Right cardiac atrium (tissue), 5 donors: ENCODE data around the gene ACVR1C. TPM values are rescaled to one million over a fixed set of nuclear protein-coding genes. Genes with fewer than 3 reads are reported as not detected.

Experiments used
- ATAC-seq, 2 donors: fragments of 200-7000 bp; cut with Tn5 transposase; one replicate each; pipeline versions ENCODE4 v1.8.0 to v1.9.1; 2020; ENCODE audit warnings: moderate library complexity in 2 of 2, mild to moderate bottlenecking in 1 of 2
- DNase-seq, 3 donors: peaks; one replicate each; pipeline ENCODE4 v3.0.0-alpha.2; 2020
- H3K27ac ChIP-seq: one replicate; pipeline ENCODE4 v1.5.1; 2013; ENCODE audit warnings: mild to moderate bottlenecking, low read length, control low read depth, moderate library complexity
- H3K27me3 ChIP-seq: one replicate; pipeline ENCODE4 v1.6.1; 2013; ENCODE audit not compliant: control insufficient read depth, insufficient read depth
- H3K4me1 ChIP-seq: one replicate; pipeline ENCODE4 v1.6.1; 2013; ENCODE audit warnings: low read length; ENCODE audit not compliant: control insufficient read depth, insufficient read depth
- H3K4me3 ChIP-seq: one replicate; pipeline ENCODE4 v1.5.1; 2013; ENCODE audit warnings: low read length, control low read depth
- H3K9me3 ChIP-seq: one replicate; pipeline ENCODE4 v1.6.1; 2013; ENCODE audit warnings: low read length; ENCODE audit not compliant: control insufficient read depth
- WGBS: extraction: QIAGEN DNeasy Blood & Tissue Kit; methylation state at CpG from one replicate; pipeline ENCODE4 v1.1.7; 2013; 5-methylcytosine and 5-hydroxymethylcytosine counted together
- intact Hi-C, 4 donors: fragments of 100-400 bp; cut with DNase I; formaldehyde crosslinking; loops; one replicate each; pipeline versions ENCODE4 v1.11.0 to v1.14.0; 2022 to 2023
- polyA plus RNA-seq: library from polyadenylated mRNA; stranded (reverse); fragments of 200-250 nt; gene quantifications from one replicate; pipeline ENCODE4 v1.2.3, GENCODE V29; 2013
- total RNA-seq, 4 donors: library from RNA; stranded (reverse); fragmentation: NEBNext Ultra II Directional; extraction: Animal tissue kit (Norgen Biotek cat#: 25700); gene quantifications; one replicate each; pipeline ENCODE4 v1.2.1, GENCODE V29; 2021
- donor health status: healthy with polysubstance abuse.
- donor health status: DM: no; HTN: yes; CAD: no.
- donor health status: DM: no; HTN: no; CAD: no.
- donor health status: DM: no; HTN: yes; CAD: no; lungs with severe emphysema.
- donor health status: DM: yes; HTN: yes; CAD: no.

Gene ACVR1C
- total and polyA plus RNA-seq, 5 donors, result 0.36 to 2.9 (median 1.0) TPM

DNA sequence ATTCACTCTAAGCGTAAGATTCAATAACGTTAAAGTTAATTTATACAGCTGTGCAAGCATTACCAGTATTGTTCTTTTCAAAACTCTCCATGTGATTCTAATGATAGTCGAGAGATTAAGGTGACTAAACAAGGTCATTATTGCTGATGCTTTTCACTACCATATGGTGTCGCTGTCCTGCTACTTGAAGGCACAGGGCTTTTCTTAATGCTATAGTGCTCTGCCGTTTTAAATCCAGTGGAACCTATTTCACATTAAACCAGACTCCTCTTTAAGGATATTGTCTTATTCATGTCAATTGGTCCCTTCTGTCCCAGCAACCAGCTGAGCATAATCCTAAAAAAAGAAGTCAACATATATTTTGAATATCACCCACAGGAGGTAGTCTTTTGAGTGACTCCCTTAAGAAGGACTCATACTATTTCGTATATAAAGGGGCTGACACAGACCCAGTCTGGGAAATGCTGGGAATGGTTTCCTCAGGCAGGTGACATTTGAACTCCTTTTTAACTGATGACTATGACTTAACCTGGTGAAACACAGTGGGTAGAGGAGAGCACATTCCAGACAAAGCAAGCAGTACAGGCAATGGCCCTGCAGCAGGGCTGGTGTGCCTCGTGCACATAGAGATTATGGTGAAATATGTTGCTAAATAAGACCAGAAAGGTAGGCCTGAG lies 130.9 kb downstream of the ACVR1C start:
- ATAC-seq (peak; percentile 60 to 67), DNase-seq (no peak)
- Histone ChIP-seq H3K4me1 (no peaks in the 10 kb centered on the region), H3K4me3 (no peak overlapping the region), H3K9me3 (no peaks in the 10 kb centered on the region), H3K27ac (no peak overlapping the region), H3K27me3 (no peaks in the 10 kb centered on the region)
- intact Hi-C loops, result loop anchor here (5.0 to 10.0 kb wide), 4 partner anchors 97 to 515 kb away; no protein-coding TSS in a partner anchor
- WGBS, result 30% methylated on average over 7 of the region's 7 CpGs

DNA sequence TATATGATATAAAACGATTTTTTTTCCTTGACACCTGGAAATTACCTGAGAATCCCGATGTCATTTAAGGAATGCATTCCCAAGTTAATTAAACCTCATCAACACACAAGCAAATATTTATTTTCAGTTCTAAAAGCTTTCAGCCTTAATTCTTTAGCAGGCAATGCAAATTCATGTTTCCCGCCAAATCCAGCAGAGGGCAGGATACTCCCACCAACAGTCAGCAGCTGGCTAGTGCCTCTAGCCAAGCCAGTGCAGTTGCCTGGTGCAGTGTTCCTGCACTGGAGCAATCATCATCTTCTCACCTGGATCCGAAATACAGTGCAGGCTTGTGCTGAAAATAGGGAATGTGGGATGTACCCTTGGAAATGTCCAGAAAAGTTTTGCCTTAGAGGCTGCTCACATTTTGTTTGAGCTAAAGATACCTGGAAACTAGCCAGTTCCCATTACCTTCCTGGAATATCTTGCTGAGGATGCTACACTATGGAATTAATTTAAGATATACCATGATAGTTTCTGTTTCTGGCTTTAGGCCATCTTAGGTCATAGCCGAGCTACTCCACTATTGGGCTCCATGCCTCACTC lies 136.4 kb downstream of the ACVR1C start:
- H3K27ac ChIP-seq, result no peak overlapping the region
- H3K9me3 ChIP-seq, result no peaks in the 10 kb centered on the region
- no peaks in the 10 kb centered on the region for H3K27me3 ChIP-seq
- no peaks in the 10 kb centered on the region for H3K4me1 ChIP-seq
- peak; percentile 60 to 85 (median 67) for DNase-seq
- no peak overlapping the region for H3K4me3 ChIP-seq
- ATAC-seq, result peak; percentile 72 to 81
- intact Hi-C loops, result loop anchor here in 3 of 4 donors (5.0 to 10.0 kb wide), 3 partner anchors 103 to 513 kb away; partner anchors contain the start of gene ERMN (in 1 of the 3)
- WGBS, result 8% methylated on average over 5 of the region's 5 CpGs

DNA sequence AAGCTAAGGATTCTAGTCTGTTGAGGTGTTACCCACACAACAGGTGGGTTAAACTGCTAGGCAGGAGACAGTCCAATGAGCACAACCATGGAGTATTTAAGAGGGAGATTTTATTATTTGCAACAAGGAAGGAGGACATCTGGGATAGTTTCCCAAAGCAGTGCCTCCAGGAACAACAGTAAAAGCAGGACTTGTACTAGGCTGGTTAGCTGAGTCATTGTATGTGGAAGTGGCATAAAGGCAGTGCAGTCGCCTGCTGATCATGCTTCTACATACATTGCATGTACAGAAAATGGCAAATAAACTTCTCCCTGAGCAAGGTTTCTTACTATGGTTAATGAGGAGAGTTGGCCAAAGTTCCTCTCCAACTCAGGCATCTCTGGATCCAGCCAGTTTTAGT lies 138.7 kb downstream of the ACVR1C start:
- WGBS, result 74% methylated on average over 1 of the region's 1 CpG

DNA sequence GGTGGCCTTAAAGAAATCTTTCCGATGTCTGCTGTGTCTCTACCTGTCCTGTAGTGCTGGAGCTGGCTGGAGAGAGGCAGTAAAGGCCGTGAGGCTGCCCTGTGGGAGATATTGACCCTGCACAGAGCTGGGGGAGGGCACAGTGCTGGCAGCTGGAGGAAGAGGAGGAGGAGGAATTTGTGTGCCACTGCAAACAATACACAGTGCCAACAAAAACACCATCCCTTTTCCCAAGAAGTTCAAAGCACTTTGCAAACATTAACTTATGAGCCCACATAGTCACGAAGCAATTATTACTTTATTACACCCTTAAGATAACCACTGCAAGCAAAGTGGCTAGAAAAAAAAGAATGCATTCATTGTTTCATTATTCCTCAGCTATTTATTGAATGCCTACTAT lies 139.8 kb downstream of the ACVR1C start:
- ATAC-seq, result peak; percentile 85 to 89

More for the DNA sequence above, 138.7 kb downstream of the ACVR1C start:
- no peak for ATAC-seq
- H3K27ac ChIP-seq, result no peak overlapping the region
- no peaks in the 10 kb centered on the region for H3K4me1 ChIP-seq
- no peak for DNase-seq
- intact Hi-C loops, result loop anchor here (5.0 to 10.0 kb wide), 4 partner anchors 105 to 515 kb away; partner anchors contain the start of gene ERMN (in 1 of the 4)
- no peaks in the 10 kb centered on the region for H3K27me3 ChIP-seq
- H3K9me3 ChIP-seq, result no peaks in the 10 kb centered on the region
- no peak overlapping the region for H3K4me3 ChIP-seq

DNA sequence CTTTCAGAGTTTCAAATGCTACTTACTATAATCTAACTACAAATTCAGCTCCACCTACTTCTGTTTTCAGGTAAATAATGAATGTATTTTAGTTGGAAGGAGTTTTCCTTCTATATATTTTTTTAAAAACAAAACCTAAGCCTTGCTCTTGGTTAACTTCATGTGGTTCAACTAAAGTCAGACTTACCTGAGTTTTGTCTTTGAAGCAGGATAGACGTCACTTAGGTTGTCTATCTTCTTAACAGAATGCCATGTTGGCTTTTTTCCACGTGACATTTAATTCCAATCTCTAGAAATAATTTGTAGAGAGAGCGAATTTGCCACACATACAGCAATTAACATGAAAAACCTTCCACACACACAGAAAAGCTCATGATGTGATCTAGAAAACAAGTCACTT lies 140.9 kb downstream of the ACVR1C start:
- H3K9me3 ChIP-seq, result no peaks in the 10 kb centered on the region
- H3K4me3 ChIP-seq, result no peak overlapping the region
- intact Hi-C loops, result loop anchor here in 1 of 4 donors (10.0 kb wide), 1 partner anchor 153 kb away; no protein-coding TSS in a partner anchor
- no peak overlapping the region for H3K27ac ChIP-seq
- WGBS, result 84% methylated on average over 3 of the region's 3 CpGs
- H3K4me1 ChIP-seq, result no peaks in the 10 kb centered on the region
- DNase-seq (no peak), ATAC-seq (no peak)
- H3K27me3 ChIP-seq, result no peaks in the 10 kb centered on the region

More for the DNA sequence above, 139.8 kb downstream of the ACVR1C start:
- DNase-seq, result peak in 2 of 3 donors; percentile 14 to 53
- H3K9me3 ChIP-seq, result no peaks in the 10 kb centered on the region
- H3K27ac ChIP-seq, result no peak overlapping the region
- intact Hi-C loops, result loop anchor here in 1 of 4 donors (10.0 kb wide), 1 partner anchor 154 kb away; no protein-coding TSS in a partner anchor
- 44% methylated on average over 3 of the region's 3 CpGs for WGBS
- no peak overlapping the region for H3K4me3 ChIP-seq
- no peaks in the 10 kb centered on the region for H3K27me3 ChIP-seq
- no peaks in the 10 kb centered on the region for H3K4me1 ChIP-seq

DNA sequence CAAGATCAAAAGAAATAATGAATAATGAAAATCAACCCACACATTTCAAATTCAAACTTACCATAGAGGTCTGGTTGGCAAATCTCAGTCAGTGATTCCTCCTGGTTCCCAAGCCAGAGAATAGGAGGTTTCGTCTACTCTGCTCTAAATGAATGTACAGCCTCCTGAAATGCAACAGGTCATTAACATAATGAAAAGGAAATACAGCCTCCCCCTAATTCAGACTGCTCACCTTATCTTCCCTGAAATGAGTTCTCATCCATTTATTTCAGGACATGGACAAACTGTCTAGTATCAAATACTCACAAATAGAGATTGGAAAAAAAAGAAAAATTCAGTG lies 141.4 kb downstream of the ACVR1C start:
- WGBS, result 86% methylated on average over 1 of the region's 1 CpG
- Histone ChIP-seq H3K9me3 (no peaks in the 10 kb centered on the region), H3K4me1 (no peaks in the 10 kb centered on the region), H3K27me3 (no peaks in the 10 kb centered on the region), H3K4me3 (no peak overlapping the region), H3K27ac (no peak overlapping the region)
- intact Hi-C loops, result loop anchor here in 1 of 4 donors (10.0 kb wide), 1 partner anchor 152 kb away; no protein-coding TSS in a partner anchor
- DNase-seq (no peak), ATAC-seq (no peak)

DNA sequence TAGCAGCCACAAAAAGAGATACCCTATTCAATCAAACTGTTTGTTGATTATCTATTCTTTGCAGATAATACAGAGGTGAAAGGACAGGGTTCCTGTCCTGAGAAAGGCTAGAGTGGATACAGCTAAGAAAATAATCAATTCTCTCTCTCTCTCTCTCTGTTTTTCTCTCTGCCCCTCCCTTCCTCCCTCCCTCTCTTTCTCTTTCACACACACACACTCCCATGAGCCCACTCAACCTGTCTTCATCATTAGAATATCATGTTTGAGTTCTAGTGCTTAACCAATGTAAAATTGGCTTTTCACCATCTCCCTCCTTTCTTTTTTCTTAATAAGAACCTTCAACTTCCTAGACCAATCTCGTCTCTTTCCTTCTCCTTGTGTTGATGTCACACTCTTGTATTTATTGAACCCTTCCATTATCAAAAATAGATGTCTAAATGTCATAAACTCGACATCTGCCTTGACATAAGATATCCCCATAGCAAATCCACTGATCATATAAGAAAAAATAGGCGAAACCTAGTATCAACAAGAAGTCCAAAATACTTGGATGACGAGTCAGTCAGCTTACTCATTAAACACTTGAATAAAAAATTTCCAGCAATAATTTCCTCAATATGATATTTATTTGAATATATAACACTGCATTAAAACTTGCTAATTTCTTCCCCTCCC lies 141.9 kb downstream of the ACVR1C start:
- no peak for ATAC-seq
- Histone ChIP-seq H3K27me3 (no peaks in the 10 kb centered on the region), H3K4me3 (no peak overlapping the region), H3K27ac (no peak overlapping the region), H3K4me1 (no peaks in the 10 kb centered on the region), H3K9me3 (no peaks in the 10 kb centered on the region)
- DNase-seq, result no peak
- WGBS, result 82% methylated on average over 4 of the region's 4 CpGs
- intact Hi-C loops, result loop anchor here in 1 of 4 donors (10.0 kb wide), 1 partner anchor 152 kb away; no protein-coding TSS in a partner anchor

DNA sequence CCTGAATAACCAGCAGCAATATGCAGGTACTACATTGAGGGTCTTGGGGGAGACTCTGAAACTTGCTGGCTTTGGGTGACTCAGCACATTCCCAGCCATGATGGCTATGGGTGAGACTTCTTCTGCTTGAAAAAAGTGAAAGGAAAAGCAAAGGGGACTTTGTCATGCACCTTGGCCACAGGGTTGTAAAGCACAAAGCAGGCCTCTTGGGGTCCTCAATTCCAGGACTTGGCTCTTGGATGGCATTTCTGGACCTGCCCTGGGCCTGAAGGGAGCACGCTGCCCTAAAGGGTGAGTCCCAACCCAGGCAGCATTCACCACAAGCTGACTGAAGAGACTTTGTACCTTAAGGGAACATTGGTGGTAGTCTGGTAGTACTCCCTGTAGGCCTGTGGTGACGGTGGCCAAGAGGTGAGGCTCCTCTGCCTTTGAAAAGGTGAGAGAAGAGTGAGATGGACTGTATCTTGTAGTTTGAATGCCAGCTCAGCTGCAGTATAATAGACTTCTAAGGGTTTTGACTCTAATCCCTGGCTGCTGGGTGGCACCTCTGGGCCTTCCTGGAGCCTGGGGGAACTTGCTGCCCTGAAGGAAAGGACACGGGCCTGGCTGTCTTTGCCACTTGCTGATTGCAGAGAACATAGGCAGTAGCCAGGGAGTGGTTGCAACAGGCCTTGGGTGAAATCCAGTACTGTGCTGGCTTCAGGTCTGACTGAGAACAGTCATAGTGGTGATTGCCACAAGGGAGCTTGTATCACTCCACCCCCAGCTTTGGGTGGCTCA lies 148.3 kb downstream of the ACVR1C start:
- intact Hi-C loops, result loop anchor here in 1 of 4 donors (10.0 kb wide), 1 partner anchor 146 kb away; no protein-coding TSS in a partner anchor
- peaks cover 10% of the 10 kb centered on the region for H3K4me1 ChIP-seq
- peak overlapping the region; percentile 87 for H3K27ac ChIP-seq
- ATAC-seq (peak; percentile 98), DNase-seq (peak; percentile 87 to 93 (median 88))
- H3K9me3 ChIP-seq, result no peaks in the 10 kb centered on the region
- 67% methylated on average over 3 of the region's 3 CpGs for WGBS
- H3K4me3 ChIP-seq, result no peak overlapping the region
- H3K27me3 ChIP-seq, result no peaks in the 10 kb centered on the region

DNA sequence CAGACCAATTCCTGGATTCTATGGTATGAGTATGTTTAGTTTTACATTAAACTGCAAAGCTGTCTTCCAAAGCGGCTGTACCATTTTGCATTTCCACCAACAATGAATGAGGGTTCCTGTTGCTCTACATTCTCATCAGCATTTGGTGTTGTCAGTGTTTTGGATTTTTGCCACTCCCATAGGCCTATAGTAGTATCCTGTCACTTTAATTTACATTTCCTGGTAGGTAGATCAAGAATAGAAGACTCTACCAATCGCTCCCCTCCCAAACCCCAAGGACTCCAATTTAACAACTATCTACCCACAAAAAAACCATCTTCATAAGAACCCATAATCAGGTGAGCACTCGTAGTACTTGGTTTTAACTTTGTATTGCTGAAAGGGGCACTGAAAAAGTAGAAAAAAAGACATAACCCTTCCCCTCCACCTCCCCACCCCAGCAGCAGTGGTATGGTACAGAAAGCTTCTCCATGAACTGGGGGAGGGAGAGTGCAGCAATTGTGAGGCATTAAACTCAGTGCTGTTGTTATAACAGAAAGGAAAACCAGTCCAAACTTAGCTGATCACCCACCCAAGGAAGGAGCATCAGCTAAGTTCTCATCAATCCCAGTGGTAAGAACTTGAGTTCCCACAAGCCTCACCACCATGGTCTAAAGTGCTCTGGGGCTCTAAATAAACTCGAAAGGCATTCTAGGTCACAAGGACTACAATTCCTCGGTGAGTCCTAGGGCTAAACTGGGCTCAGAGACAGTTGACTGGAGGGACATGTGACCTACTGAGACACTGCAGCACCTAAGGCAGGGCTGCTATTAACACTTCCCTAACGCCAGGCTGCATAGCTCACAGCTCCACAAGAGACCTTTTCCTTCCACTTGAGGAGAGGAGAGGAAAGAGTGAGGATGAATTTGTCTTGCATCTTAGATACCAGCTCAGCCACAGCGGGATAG lies 149.3 kb downstream of the ACVR1C start:
- ATAC-seq, result peak; percentile 38 to 61
- intact Hi-C loops, result loop anchor here in 1 of 4 donors (10.0 kb wide), 1 partner anchor 145 kb away; no protein-coding TSS in a partner anchor
- DNase-seq, result no peak

More for the DNA sequence above, 149.3 kb downstream of the ACVR1C start:
- H3K27me3 ChIP-seq, result no peaks in the 10 kb centered on the region
- H3K9me3 ChIP-seq, result no peaks in the 10 kb centered on the region
- peak overlapping the region; percentile 87 for H3K27ac ChIP-seq
- WGBS, result 78% methylated on average over 7 of the region's 7 CpGs
- H3K4me3 ChIP-seq, result no peak overlapping the region
- H3K4me1 ChIP-seq, result peaks cover 10% of the 10 kb centered on the region
